ENCODE measurements around the gene SSTR3.

SSTR3 gene

GRCh38 chr22:37218771-37219411 lies 6.6 kb upstream of the SSTR3 start:
- Histone ChIP-seq H3K27ac (ENCODE audit: low read depth, low read length) (peak overlapping the region; percentile 80), H4K20me1 (ENCODE audit: low read depth, low read length) (no peaks in the 10 kb centered on the region), H3K9me2 (replicated peaks; ENCODE audit: insufficient read depth, low read length) (no peaks in the 10 kb centered on the region), H3K9ac (ENCODE audit: low read length) (peak overlapping the region; percentile 36; the same call in 1 of the 2 replicates), H3K9me3 (ENCODE audit: insufficient read depth, low read length) (no peaks in the 10 kb centered on the region), H3K36me3 (ENCODE audit: low read length) (no peaks in the 10 kb centered on the region), H3K79me2 (ENCODE audit: insufficient read depth, low read length) (no peaks in the 10 kb centered on the region), H2AFZ (ENCODE audit: low read depth, low read length, severe bottlenecking) (no peak overlapping the region), H3K4me3 (ENCODE audit: insufficient read depth, low read length, poor library complexity, severe bottlenecking) (no peak overlapping the region), H3F3A (ENCODE audit: insufficient read depth) (peaks cover 31% of the 10 kb centered on the region), H3K4me2 (ENCODE audit: low read depth, low read length, poor library complexity, severe bottlenecking) (peak overlapping the region; percentile 41), H3K27me3 (ENCODE audit: low read length) (no peaks in the 10 kb centered on the region)
- TF ChIP-seq, protein P1, sequence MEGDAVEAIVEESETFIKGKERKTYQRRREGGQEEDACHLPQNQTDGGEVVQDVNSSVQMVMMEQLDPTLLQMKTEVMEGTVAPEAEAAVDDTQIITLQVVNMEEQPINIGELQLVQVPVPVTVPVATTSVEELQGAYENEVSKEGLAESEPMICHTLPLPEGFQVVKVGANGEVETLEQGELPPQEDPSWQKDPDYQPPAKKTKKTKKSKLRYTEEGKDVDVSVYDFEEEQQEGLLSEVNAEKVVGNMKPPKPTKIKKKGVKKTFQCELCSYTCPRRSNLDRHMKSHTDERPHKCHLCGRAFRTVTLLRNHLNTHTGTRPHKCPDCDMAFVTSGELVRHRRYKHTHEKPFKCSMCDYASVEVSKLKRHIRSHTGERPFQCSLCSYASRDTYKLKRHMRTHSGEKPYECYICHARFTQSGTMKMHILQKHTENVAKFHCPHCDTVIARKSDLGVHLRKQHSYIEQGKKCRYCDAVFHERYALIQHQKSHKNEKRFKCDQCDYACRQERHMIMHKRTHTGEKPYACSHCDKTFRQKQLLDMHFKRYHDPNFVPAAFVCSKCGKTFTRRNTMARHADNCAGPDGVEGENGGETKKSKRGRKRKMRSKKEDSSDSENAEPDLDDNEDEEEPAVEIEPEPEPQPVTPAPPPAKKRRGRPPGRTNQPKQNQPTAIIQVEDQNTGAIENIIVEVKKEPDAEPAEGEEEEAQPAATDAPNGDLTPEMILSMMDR (IDR thresholded peaks at IDR 0.05; ENCODE audit: insufficient read depth, low read length, poor library complexity, severe bottlenecking): no peak
- no peak for TF ChIP-seq EZH2phosphoT487 (conservative IDR thresholded peaks at IDR 0.05; ENCODE audit: low read length)

DNA sequence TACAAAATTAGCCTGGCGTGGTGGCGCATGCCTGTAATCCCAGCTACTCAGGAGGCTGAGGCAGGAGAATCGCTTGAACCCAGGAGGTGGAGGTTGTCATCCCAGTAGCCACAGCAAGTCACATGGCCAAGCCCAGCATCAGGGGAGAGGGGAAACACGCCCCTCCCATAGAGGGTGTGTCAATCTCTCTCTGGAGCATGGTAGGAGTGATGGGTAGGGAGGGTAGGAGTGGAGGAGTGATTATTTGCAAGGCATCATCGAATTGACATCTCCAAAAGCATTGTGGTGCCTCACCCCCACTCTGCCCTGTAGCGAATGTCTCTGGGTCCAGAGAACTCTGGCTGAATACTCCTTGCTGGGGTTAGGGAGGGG lies 6.1 kb upstream of the SSTR3 start:
- Histone ChIP-seq H3K27ac (ENCODE audit: low read depth, low read length) (peak overlapping the region; percentile 80), H3F3A (ENCODE audit: insufficient read depth) (peaks cover 26% of the 10 kb centered on the region), H3K9ac (ENCODE audit: low read length) (no peak overlapping the region; the same call in 1 of the 2 replicates), H2AFZ (ENCODE audit: low read depth, low read length, severe bottlenecking) (no peak overlapping the region), H3K9me2 (replicated peaks; ENCODE audit: insufficient read depth, low read length) (no peaks in the 10 kb centered on the region), H3K36me3 (ENCODE audit: low read length) (no peaks in the 10 kb centered on the region), H3K27me3 (ENCODE audit: low read length) (no peaks in the 10 kb centered on the region), H3K4me3 (ENCODE audit: insufficient read depth, low read length, poor library complexity, severe bottlenecking) (no peak overlapping the region), H3K79me2 (ENCODE audit: insufficient read depth, low read length) (no peaks in the 10 kb centered on the region), H4K20me1 (ENCODE audit: low read depth, low read length) (no peaks in the 10 kb centered on the region), H3K9me3 (ENCODE audit: insufficient read depth, low read length) (no peaks in the 10 kb centered on the region), H3K4me2 (ENCODE audit: low read depth, low read length, poor library complexity, severe bottlenecking) (peak overlapping the region; percentile 41)
- TF ChIP-seq, protein P1 (IDR thresholded peaks at IDR 0.05; ENCODE audit: insufficient read depth, low read length, poor library complexity, severe bottlenecking): no peak
- TF ChIP-seq EZH2phosphoT487 (conservative IDR thresholded peaks at IDR 0.05; ENCODE audit: low read length): no peak

DNA sequence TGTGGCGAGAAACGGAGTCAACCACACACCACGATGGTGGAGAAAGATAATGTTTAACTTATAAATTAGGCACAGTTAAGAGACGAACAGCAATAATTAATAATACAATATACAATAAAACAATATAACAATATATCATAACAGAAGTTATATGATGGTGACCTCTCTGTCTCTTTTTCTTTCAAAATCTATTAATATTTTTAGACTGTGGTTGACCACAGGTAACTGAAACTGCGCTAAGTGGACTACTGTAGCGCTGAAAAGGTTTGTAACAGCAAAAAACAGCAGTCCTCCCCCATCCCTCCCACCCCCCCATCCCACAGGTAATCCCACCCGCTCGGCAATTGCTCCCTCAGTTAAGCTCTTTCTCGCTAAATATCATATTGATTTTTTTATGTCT lies 3.6 kb upstream of the SSTR3 start:
- Histone ChIP-seq H4K20me1 (ENCODE audit: low read depth, low read length) (no peaks in the 10 kb centered on the region), H2AFZ (ENCODE audit: low read depth, low read length, severe bottlenecking) (no peak overlapping the region), H3K27me3 (ENCODE audit: low read length) (no peaks in the 10 kb centered on the region), H3K4me3 (ENCODE audit: insufficient read depth, low read length, poor library complexity, severe bottlenecking) (no peak overlapping the region), H3K9me3 (ENCODE audit: insufficient read depth, low read length) (no peaks in the 10 kb centered on the region), H3K9ac (ENCODE audit: low read length) (no peak overlapping the region), H3K36me3 (ENCODE audit: low read length) (no peaks in the 10 kb centered on the region), H3K9me2 (replicated peaks; ENCODE audit: insufficient read depth, low read length) (no peaks in the 10 kb centered on the region), H3K79me2 (ENCODE audit: insufficient read depth, low read length) (no peaks in the 10 kb centered on the region), H3K27ac (ENCODE audit: low read depth, low read length) (no peak overlapping the region), H3K4me2 (ENCODE audit: low read depth, low read length, poor library complexity, severe bottlenecking) (no peak overlapping the region), H3F3A (ENCODE audit: insufficient read depth) (peaks cover 15% of the 10 kb centered on the region)
- TF ChIP-seq EZH2phosphoT487 (conservative IDR thresholded peaks at IDR 0.05; ENCODE audit: low read length): no peak
- TF ChIP-seq, protein P1 (IDR thresholded peaks at IDR 0.05; ENCODE audit: insufficient read depth, low read length, poor library complexity, severe bottlenecking): no peak
